ENCODE data around the gene FAT3.

The FAT3 gene

GRCh38 chr11:92253421-92253820 lies 28.8 kb downstream of the FAT3 start:
- DNase-seq (ENCODE audit: low spot score) (no peak), ATAC-seq (ENCODE audit: low read depth) (no peak)
- Histone ChIP-seq H3K36me3 (ENCODE audit: low read depth) (no peaks in the 10 kb centered on the region), H3K9me3 (ENCODE audit: severe bottlenecking) (no peaks in the 10 kb centered on the region), H3K27me3 (ENCODE audit: insufficient read depth, poor library complexity, severe bottlenecking) (no peaks in the 10 kb centered on the region), H3K4me3 (ENCODE audit: severe bottlenecking) (no peak overlapping the region), H3K4me1 (ENCODE audit: insufficient read depth, poor library complexity, severe bottlenecking) (no peaks in the 10 kb centered on the region), H3K27ac (ENCODE audit: poor library complexity, severe bottlenecking) (no peak overlapping the region)
- TF ChIP-seq CTCF (IDR thresholded peaks at IDR 0.05; ENCODE audit: poor library complexity, severe bottlenecking), result no peak

- Histone ChIP-seq H3K27me3 (ENCODE audit: insufficient read depth, poor library complexity, severe bottlenecking) (no peaks in the 10 kb centered on the region), H3K9me3 (ENCODE audit: severe bottlenecking) (no peaks in the 10 kb centered on the region), H3K4me3 (ENCODE audit: severe bottlenecking) (no peak overlapping the region), H3K4me1 (ENCODE audit: insufficient read depth, poor library complexity, severe bottlenecking) (no peaks in the 10 kb centered on the region), H3K27ac (ENCODE audit: poor library complexity, severe bottlenecking) (no peak overlapping the region), H3K36me3 (ENCODE audit: low read depth) (no peaks in the 10 kb centered on the region)
- TF ChIP-seq CTCF (IDR thresholded peaks at IDR 0.05; ENCODE audit: poor library complexity, severe bottlenecking), result no peak
- ATAC-seq (ENCODE audit: low read depth) (no peak), DNase-seq (ENCODE audit: low spot score) (no peak)
Observed at GRCh38 chr11:92253945-92254344, 29.3 kb downstream of the FAT3 start.

- TF ChIP-seq CTCF (IDR thresholded peaks at IDR 0.05; ENCODE audit: poor library complexity, severe bottlenecking), result no peak
- Histone ChIP-seq H3K4me3 (ENCODE audit: severe bottlenecking) (no peak overlapping the region), H3K27ac (ENCODE audit: poor library complexity, severe bottlenecking) (no peak overlapping the region), H3K36me3 (ENCODE audit: low read depth) (no peaks in the 10 kb centered on the region), H3K27me3 (ENCODE audit: insufficient read depth, poor library complexity, severe bottlenecking) (no peaks in the 10 kb centered on the region), H3K4me1 (ENCODE audit: insufficient read depth, poor library complexity, severe bottlenecking) (no peaks in the 10 kb centered on the region), H3K9me3 (ENCODE audit: severe bottlenecking) (no peaks in the 10 kb centered on the region)
- ATAC-seq (ENCODE audit: low read depth), result no peak
- no peak for DNase-seq (ENCODE audit: low spot score)
Observed at GRCh38 chr11:92257536-92257935, 32.9 kb downstream of the FAT3 start.

- H3K4me1 ChIP-seq (ENCODE audit: insufficient read depth, poor library complexity, severe bottlenecking), result no peaks in the 10 kb centered on the region
- TF ChIP-seq CTCF (IDR thresholded peaks at IDR 0.05; ENCODE audit: poor library complexity, severe bottlenecking), result no peak
- DNase-seq (ENCODE audit: low spot score) (no peak), ATAC-seq (ENCODE audit: low read depth) (no peak)
- no peaks in the 10 kb centered on the region for H3K27me3 ChIP-seq (ENCODE audit: insufficient read depth, poor library complexity, severe bottlenecking)
- no peak overlapping the region for H3K4me3 ChIP-seq (ENCODE audit: severe bottlenecking)
- no peak overlapping the region for H3K27ac ChIP-seq (ENCODE audit: poor library complexity, severe bottlenecking)
- H3K36me3 ChIP-seq (ENCODE audit: low read depth), result no peaks in the 10 kb centered on the region
- H3K9me3 ChIP-seq (ENCODE audit: severe bottlenecking), result no peaks in the 10 kb centered on the region
Observed at GRCh38 chr11:92259861-92260260, 35.2 kb downstream of the FAT3 start.

GRCh38 chr11:92264350-92264749 lies 39.7 kb downstream of the FAT3 start:
- Histone ChIP-seq H3K9me3 (ENCODE audit: severe bottlenecking) (no peaks in the 10 kb centered on the region), H3K27me3 (ENCODE audit: insufficient read depth, poor library complexity, severe bottlenecking) (no peaks in the 10 kb centered on the region), H3K4me3 (ENCODE audit: severe bottlenecking) (no peak overlapping the region), H3K36me3 (ENCODE audit: low read depth) (no peaks in the 10 kb centered on the region), H3K4me1 (ENCODE audit: insufficient read depth, poor library complexity, severe bottlenecking) (peaks cover 14% of the 10 kb centered on the region), H3K27ac (ENCODE audit: poor library complexity, severe bottlenecking) (no peak overlapping the region)
- DNase-seq (ENCODE audit: low spot score), result no peak
- TF ChIP-seq CTCF (IDR thresholded peaks at IDR 0.05; ENCODE audit: poor library complexity, severe bottlenecking), result no peak
- no peak for ATAC-seq (ENCODE audit: low read depth)
